Midbrain (tissue), 1 donor: ENCODE data around the gene ZNF506.
"Not testable (repeated sequence)": the region's sequence is repeated elsewhere in the genome, so short reads cannot be mapped to it uniquely, and the experiment has no call there.

ENCODE experiments used
- DNase-seq: peaks from one replicate; lab custom pipeline; 2025; lab: John Stamatoyannopoulos, UW

The ZNF506 gene

GRCh38 chr19:19821366-19821951 is at the start of gene ZNF506:
ZNF506 (minus strand) TSS chr19:19821750; CDS start chr19:19821603, 147 bp downstream.
- peak; percentile 97 for DNase-seq

GRCh38 chr19:19870086-19870485 is 48.5 kb upstream of the ZNF506 start:
- not testable (repeated sequence) for DNase-seq

GRCh38 chr19:19866611-19867248 is 45.2 kb upstream of the ZNF506 start:
- DNase-seq: peak; percentile 10

GRCh38 chr19:19865750-19866610 is 44.4 kb upstream of the ZNF506 start, which contains the start of gene ZNF253:
ZNF253 (plus strand) TSS chr19:19865882; CDS start chr19:19865997, 115 bp downstream.
- DNase-seq: peak; percentile 97

GRCh38 chr19:19860756-19861390 is 39.3 kb upstream of the ZNF506 start:
- DNase-seq: no peak

- DNase-seq: no peak
Observed at GRCh38 chr19:19858751-19859150, 37.2 kb upstream of the ZNF506 start.

GRCh38 chr19:19851740-19852139 is 30.2 kb upstream of the ZNF506 start:
- not testable (repeated sequence) for DNase-seq

GRCh38 chr19:19849056-19849455 is 27.5 kb upstream of the ZNF506 start:
- DNase-seq: no peak

- DNase-seq: no peak
Observed at GRCh38 chr19:19847781-19848180, 26.2 kb upstream of the ZNF506 start.

GRCh38 chr19:19835560-19836038 is 14.0 kb upstream of the ZNF506 start:
- DNase-seq: no peak

GRCh38 chr19:19826875-19827274 is 5.3 kb upstream of the ZNF506 start:
- DNase-seq: no peak

- no peak for DNase-seq
Observed at GRCh38 chr19:19823916-19824315, 2.4 kb upstream of the ZNF506 start.

- DNase-seq: not testable (repeated sequence)
Observed at GRCh38 chr19:19821976-19822375, 426 bp upstream of the ZNF506 start.

GRCh38 chr19:19820774-19821320 is 703 bp downstream of the ZNF506 start:
- no peak for DNase-seq

- peak; percentile 1 for DNase-seq
Observed at GRCh38 chr19:19817357-19817756, 4.2 kb downstream of the ZNF506 start.

- DNase-seq: no peak
Observed at GRCh38 chr19:19816679-19817078, 4.9 kb downstream of the ZNF506 start.

- not testable (repeated sequence) for DNase-seq
Observed at GRCh38 chr19:19811999-19812398, 9.6 kb downstream of the ZNF506 start.

- no peak for DNase-seq
Observed at GRCh38 chr19:19805480-19805879, 16.1 kb downstream of the ZNF506 start.

GRCh38 chr19:19788015-19788414 is 33.5 kb downstream of the ZNF506 start:
- no peak for DNase-seq

GRCh38 chr19:19785476-19785875 is 36.1 kb downstream of the ZNF506 start:
- DNase-seq: not testable (repeated sequence)

GRCh38 chr19:19782783-19783182 is 38.8 kb downstream of the ZNF506 start:
- DNase-seq: no peak

GRCh38 chr19:19781791-19782190 is 39.8 kb downstream of the ZNF506 start:
- not testable (repeated sequence) for DNase-seq
